SKM-1 treated with dmso at 0.1 percent for 144 hours (cell line): ENCODE results near the gene RAD23A.

Experiments
- DNase-seq: peaks from one replicate; lab custom pipeline; 2025; ENCODE audit not compliant: unreplicated experiment; lab: John Stamatoyannopoulos, UW

The RAD23A gene

DNA sequence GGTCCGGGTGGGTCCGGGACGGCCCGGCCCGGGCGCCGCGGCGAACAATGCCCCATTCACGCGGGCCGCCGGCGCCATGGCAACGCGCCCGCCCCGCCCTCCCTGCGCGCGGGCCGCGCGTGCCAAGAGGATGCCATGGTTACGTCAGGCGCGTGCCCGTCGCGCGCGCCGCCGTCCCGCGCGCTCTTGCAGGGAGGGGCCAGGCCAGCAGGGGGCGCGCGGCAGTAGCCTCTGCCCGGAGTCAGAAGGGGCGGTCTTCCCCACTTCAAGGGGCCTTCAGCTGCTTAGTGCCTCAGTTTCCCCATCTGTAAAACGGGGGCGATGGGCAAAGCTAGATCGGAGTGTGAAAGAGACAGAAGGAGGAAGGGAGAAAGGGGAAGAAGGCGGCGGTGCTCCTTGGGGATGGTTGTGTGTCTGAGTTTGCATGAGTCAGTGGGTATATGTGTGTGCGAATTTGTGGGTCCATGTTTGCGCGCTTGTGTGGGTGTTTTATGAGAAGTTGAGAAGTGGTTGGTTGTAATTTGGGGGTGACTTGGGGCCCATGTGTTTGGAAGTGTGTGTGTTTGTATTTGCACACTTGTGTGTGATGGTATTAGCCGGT lies 38.0 kb downstream of the RAD23A start:
- peak; percentile 68 for DNase-seq

DNA sequence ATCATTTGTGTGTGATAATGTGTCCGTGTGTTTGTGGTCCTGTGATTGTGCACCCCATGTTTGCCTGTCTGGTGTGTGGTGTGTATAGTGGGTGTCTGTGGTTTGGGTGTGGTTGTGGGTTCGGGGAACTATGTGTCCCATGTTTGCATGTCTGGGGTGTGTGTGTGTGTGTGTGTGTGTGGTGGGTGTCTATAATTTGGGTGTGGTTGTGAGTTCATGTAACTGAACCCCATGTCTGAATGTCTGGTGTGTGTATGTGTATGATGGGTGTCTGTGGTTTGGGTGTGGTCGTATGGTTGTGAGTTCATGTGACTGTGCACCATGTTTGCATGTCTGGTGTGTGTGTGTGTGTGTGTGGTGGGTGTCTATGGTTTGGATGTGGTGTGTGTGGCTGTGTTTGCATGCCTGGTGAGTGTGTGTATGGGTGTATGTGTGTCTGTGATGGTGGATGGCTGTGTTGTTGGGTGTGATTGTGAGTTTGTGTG lies 38.5 kb downstream of the RAD23A start:
- DNase-seq: no peak

DNA sequence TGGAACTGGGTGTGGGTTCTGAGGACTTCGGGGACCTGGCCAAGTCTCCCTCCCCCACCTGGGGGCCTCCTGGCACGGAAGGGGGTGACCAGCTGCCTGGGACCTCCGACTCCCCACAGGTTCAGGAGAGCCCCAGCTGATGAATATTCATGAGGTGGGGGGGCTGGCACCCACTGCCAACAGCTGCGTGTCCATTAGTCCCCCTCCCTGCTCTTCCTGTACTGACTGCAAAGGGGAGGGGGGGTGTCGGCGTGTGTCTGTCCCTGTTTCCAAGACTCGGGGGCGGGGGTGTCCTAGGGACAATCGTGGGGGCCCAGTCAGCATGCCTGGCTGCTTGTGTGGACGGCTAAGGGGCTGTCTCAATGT lies 39.0 kb downstream of the RAD23A start:
- no peak for DNase-seq

DNA sequence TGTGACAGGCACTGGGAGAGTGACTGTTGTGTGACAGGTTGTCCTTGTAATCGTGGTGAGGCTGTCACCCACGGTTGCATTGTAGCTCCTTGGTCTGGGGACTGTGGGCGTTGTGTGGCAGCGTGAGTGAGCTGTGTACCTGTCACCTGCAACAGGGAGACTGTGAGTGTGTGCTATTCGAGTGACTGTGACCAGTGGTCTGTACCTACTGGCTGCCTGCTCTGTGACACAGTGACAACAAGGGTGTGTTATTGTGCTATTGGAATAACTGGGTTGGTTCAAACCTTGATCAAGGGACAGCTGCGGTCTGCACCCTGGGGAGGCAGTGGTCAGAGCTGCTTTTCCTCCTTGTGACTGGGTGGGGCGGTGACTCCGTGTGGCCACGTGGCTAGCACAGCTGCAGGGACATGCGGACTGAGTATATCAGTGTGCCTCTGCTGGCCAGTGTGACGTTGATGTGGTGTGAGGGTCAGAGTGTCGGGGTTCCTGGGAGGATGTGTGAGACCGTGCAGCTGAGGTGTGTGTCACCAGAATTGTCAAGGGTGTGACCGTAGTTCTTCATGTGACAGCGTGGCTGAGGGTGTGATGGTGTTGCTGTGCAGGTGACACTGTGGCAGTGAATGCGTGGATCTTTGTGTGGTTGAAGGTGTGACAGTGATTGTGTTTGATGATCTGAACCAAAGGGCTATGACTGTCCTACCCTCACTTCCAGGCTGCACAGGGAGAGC lies 39.6 kb downstream of the RAD23A start:
- DNase-seq: no peak

DNA sequence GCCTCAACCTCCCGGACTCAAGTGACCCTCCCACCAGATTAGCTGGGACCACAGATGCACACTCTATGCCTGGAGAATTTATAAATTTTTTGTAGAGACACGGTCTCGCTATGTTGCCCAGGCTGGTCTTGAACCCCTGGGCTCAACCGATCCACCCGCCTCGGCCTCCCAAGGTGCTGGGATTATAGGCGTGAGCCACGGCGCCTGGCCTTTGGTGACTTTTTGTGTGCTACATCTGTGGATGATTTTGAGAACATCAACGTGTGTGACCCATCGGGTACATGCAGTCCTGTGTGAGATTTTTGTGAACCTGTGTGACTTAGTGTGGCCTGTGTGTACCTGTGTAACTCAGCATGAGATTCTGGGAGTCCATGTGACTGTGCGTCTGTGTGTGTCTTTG lies 41.1 kb downstream of the RAD23A start:
- DNase-seq: no peak

DNA sequence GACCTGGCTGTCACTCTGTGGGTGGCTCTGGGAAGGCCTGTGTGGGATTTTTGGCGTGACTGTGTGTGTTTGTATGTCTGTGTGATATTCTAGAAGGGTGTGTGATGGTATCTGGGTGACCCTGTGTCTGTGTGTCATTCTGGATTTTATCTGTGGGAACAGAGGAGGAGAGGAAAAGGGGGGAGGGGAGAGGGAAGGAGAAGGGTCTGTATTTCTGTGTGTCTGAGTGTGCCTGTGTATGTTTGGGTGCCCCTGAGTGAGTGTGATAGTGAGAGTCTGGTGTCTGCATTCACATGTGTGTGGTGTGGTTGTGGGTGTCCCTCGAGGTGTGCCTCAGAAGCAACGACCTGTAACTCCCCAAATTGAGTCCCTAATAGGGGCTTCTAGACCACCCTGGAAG lies 41.5 kb downstream of the RAD23A start:
- no peak for DNase-seq

DNA sequence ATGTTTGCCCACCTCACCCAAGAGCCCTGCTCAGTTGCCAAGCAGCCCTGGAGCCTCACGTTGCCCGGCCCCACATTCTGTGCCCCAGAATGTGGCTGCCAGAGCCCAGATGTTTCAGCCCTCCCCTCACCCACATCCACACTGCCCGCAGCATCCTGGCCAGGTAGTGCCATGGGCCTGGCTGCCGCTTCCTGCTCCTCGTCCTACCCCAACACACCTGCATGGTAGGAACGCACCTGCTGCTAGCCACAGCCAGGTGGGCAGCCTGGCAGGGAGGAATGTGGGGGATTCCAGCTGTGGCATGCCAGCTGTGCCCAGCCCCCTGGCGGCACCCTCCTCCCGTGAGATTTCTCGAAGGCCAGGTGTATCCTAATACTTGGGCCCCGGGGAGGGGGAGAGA lies 42.1 kb downstream of the RAD23A start:
- no peak for DNase-seq

DNA sequence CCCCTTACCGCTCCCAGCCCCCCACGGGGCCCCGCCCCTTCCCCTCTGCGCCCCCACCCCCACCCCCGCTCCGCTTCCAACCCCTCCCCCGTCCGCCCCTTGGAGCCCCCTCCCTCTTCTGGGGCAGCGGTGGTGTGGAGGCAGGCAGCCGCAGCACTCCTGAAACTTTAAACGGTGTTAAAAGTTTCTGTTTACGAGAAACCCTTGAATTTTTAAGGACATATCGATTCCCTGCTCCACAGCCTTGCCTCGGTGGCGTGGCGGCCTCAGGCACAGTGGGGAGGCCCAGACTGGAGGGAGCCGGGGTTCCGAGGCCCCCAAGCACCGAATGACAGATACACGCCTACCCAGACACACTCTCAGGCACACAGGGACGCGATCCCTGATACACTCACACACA lies 44.8 kb downstream of the RAD23A start:
- no peak for DNase-seq

DNA sequence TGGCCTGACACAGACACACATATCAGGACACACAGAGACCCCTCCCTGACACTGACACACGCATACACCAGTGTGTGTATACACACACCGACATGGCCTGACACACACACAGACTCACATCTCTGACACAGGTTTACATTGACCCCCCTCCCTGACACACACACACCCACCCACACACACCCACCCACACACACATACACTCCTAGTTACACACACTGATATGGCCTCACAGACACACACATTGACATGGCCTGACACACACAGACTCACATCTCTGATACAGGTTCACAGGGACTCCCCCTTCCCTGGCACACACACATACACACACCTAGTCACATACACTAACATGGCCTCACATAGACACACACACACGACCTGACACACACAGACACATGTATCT lies 45.2 kb downstream of the RAD23A start:
- DNase-seq: no peak

DNA sequence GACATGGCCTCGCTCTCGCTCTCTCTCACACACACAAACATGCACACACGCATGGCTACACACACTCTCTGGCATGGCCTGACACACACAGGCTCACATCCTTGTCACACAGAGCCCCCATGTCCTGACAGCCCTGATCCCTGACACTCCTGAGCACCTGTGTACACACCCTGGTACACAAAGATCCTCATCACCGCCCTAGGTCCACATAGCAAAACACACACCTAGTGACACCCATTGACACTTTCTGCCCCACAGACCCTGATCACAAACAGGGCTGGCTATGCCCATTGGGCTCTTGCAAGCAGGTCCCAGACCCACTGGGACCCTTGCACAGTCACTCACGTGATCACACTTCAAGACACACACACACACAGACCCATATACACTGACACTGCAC lies 45.6 kb downstream of the RAD23A start:
- no peak for DNase-seq

DNA sequence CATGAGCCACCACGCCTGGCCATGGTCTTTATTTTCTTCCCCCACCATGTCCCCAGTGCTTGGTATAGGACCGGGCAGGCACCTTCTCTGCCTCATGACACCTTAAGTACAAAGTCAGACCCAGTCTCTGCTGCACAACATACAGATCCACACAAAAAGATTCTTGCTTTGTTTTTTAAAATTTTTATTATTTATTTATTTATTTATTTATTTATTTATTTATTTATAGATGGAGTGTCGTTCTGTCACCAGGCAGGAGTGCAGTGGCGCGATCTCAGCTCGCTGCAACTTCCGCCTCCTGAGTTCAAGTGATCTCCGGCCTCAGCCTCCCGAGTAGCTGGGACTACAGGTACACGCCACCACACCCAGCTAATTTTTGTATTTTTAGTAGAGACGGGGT lies 47.1 kb downstream of the RAD23A start:
- DNase-seq: no peak

DNA sequence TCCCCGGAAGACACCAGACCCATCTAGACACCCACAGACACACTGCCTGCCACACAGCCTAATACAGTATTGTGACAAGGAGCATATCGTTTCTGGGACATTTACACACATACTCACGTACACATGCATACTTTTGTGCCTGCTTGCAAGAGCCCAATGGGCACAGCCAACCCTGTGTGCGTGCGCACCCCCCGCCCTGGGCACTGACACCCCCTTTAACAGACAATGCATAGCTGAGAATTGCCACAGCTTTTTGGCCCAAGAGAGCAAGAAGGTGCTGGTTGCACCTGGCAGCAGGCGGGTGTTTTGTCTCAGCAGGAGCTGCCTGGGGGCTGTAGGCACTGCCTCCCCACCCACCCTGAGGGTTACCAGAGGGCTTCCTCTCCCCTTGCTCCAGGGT lies 47.9 kb downstream of the RAD23A start:
- DNase-seq: no peak

DNA sequence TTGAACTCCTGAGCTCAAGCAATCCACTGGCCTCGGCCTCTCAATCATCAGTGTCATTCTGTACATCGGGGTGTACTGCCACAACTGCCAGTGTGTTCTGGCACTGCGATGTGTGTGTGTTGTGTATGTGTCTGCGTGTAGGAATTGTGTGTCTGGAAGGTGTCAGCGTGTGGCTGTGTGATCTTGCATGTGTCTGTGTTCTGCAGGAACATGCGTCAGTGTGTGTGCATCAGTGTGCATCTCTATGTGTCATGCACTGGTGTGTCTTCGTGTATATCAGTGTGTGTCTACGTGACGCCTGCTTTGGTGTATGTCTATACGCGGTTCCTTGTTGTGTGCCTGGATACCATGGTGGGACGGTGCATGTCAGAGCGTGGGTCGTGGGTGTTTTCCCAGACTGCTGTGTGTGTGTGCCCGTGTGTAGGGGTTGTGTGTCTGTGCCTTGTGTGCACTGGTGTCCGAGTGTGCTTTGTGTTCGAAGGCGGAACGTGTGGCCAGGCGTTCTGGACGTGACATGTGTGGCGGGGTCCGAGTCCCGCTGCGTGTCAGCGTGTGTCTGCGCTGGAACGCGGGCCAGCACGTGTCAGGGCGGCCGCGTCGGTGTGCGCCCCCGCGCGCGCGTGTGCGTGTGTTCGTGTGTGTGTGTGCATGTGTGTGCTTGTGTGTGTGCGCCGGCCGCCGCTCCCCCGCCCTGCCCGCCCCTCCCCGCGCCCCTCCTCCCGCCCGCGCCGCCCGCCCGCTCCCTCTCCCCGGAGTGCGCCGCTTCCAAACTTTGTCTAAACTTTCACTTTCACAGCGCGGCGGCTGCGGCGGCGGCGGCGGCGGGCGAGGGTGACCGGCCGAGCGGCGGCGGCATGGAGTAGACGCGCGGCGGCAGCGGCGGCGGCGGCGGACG lies 49.3 kb downstream of the RAD23A start, which contains the start of gene NFIX:
NFIX (plus strand) TSS at position 775 of the 895 bp plus-strand sequence. CDS start 363 bp downstream, outside the sequence.
- DNase-seq: peak; percentile 26

DNA sequence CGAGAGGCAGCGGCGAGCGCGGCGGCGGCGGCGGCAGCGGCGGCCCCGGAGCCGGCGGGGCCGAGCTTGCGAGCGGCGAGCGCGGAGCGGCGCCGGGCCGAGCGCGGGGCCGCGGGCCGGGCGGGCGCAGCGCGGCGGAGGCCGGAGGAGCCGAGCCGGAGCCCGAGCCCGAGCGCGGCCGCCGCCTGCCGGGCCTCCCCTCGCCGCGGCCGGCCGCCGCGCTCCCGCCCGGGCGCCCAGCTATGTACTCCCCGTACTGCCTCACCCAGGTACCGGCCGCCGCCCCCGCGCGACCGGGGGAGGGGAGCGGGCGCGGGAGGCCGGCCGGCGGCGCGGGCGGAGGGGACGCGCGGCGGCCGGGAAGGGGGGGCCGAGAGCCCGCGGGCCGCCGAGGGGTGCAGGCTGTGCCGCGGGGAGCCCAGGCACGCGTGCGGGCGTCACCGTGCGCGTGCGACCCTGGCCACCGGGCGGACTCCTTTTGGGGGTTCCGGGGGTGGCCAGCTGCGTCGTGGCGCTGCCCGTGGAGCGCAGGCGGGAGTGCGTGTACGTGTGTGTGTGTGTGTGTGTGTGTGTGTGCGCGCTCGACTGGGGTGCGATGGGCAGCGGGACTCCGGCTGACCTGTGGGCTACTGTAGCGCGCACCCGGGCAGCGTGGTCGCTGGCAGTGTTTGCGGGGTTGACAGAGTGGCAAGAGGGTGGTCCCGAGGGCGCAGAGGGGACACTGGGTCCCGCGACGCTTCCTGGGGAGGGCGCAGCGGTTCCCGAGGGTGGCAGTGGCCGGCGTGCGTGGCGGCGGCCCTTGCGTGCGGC lies 50.1 kb downstream of the RAD23A start:
- no peak for DNase-seq

DNA sequence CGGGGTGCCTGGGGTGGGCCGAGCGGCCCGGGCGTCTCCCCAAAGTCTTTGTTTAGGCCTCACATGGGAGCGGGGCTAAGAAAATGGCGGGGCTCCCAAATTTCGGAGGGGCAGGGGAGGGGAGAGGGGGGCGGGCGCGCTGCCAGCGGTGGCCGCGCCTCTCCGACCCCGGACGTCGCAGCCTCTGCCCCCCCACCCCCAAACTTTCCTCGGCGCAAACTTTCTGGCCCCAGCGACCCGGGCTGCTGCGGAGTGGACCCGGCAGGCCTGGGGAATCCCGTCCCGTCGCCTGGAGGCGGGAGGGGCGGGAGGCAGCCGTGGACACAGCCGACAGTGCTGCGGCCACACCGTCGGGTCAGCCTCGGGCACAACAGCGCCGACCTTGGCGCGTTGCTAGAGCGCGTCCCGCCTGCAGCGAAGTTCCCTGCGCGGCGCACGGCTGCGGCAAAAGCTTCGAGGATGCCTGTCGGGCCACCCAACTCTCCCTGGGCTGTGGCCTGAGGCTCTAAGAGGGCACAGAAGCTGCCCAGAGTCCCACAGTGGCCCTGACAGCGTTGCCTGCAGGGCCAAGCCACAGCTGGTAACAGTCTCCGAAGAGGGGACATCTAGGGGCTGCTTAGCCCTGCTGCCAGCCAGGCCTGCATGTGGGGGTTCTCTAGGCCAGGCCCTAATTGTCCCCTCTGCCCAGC lies 50.9 kb downstream of the RAD23A start:
- DNase-seq: no peak

DNA sequence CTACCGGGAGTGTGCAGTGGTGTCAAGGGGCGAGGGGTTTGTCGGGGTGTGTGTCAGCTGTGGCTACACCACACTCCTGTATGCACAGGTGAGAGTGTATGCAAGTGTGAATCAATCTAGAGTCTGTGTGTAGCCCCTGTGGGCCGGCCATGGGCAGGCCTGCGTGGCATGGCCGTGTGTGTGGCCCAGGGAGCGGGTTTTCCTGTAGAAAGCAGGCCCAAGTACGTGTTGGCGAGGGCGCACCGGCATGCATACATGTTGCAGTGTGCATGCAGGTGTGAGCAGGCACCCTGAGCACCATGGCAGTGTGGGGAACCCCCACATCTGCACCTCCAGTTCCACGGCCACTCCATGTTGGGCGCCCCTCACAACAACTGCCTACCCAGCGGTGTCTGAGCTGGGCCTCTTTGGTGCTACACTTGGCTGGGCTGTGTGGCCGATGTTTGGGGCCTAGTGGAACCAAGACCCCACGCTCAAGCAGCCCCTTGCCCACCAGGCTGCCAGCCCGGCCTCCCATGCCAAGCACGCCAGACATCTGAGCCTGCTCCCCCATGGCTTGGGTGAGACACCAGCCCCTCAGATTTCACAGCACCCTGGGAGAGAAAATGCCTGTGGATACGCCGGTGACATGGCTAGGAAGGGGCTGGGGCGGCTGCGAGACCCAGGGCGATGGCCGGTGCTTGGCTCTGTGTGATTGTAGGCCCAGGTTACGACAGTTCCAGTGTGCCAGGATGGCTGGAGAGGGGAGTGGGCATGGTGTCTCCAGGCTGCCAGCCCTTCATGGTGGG lies 51.7 kb downstream of the RAD23A start:
- DNase-seq: no peak

DNA sequence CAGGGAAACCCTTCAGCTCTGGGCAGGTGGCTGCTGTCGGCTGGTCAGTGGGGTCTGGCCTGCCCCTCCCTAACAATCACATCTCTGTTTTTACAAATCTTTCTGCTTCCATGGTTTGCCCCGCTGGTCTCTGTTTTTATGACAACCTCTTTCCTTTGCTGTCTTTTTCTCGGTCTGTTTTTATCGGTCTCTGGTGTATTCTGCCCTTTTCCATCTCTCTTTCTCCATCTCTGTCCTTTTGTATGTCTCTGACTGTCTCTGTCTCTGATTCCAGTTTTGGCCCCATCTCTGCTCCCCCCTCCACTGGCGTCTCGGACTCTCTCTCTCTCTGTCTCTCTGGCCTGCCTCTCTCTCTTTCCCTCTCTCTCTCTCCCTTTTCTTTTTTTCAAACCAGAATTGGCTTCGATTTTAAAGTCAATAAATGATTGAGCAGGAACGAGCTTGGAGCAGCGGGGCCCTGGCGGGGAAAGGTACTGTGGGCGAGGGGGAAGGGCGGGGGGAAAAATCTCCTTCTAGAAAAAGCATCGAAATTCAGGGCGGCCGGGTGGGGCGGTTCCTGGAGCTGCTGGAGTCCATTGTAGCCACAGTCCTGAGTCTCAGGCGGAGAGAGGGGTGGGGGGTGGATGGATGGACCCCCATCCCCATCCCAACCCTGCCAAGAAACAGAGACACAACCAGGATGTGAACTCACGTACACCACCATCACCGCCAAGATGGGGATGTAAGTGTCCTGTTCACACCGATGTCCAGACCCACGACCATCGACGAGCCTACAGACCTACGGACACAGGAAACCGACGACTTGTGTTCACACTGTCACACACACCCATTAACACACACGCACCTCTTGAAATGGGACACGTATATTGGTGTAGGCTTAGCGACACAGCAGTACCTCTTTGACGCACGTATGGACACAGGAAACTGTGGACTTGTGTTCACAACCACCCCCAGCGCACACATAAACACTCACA lies 52.6 kb downstream of the RAD23A start:
- no peak for DNase-seq

DNA sequence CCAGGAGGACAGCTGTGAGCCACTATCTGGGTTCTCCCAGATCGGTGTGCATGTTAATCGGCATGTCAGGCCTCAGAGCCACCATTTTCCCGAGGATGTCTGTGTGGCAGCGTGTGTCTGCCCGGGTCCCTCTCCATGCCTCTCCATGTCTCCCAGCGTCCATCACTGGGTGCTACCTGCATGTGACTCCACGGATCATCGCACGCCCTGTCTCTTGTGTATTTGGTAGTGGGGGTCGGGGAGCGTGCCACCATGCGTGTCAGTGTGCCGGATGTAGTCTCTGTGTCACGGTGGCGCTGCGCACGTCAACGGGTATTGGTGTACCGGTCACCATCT lies 55.5 kb downstream of the RAD23A start:
- DNase-seq: no peak
